GM12878 (cell line): ENCODE data around the gene SLC35G2. TPM values are rescaled to one million over a fixed set of nuclear protein-coding genes. Genes with fewer than 3 reads are reported as not detected.
"Not testable (repeated sequence)": the region's sequence is repeated elsewhere in the genome, so short reads cannot be mapped to it uniquely, and the experiment has no call there.

Source experiments
- ATAC-seq: fragments of 200-7000 bp; cut with Tn5 transposase; 3 replicates; pipeline ENCODE4 v1.9.1; 2020; ENCODE audit warnings: mild to moderate bottlenecking, moderate library complexity
- BruUV-seq: library from RNA; stranded (reverse); fragments of 400-500 nt; replicated peaks from 2 replicates; lab custom pipeline; 2021; lab: Mats Ljungman, UMichigan
- CTCF ChIA-PET: fragments of 300-600 bp; sonication (Branson Sonifier 250); formaldehyde crosslinking; extraction: SDS; loops from one replicate; lab custom pipeline; 2021; ENCODE audit warnings: inconsistent platforms; lab: Yijun Ruan, JAX
- POLR2A ChIA-PET: fragments of 350-600 bp; formaldehyde crosslinking; extraction: SDS; loops from one replicate; lab custom pipeline; 2021; ENCODE audit warnings: inconsistent platforms; lab: Charles Lee
- RAD21 ChIA-PET: fragments of 300-600 bp; sonication (Branson Sonifier 250); formaldehyde crosslinking; loops from one replicate; lab custom pipeline; 2023; ENCODE audit warnings: antibody characterized with exemption; ENCODE audit not compliant: unreplicated experiment; lab: Charles Lee
- SMC1A ChIA-PET: fragments of 300-600 bp; sonication (Branson Sonifier 250); formaldehyde crosslinking; loops from one replicate; lab custom pipeline; 2023; ENCODE audit not compliant: unreplicated experiment, uncharacterized antibody; lab: Charles Lee
- DNase-seq: peaks from one replicate; pipeline ENCODE4 v3.0.0-alpha.2; 2011; ENCODE audit warnings: low read depth, low spot score
- FAIRE-seq: peaks from 3 replicates; lab custom pipeline; 2011; peaks lifted over from hg19 to GRCh38; lab: Jason Lieb, UNC
- H2AFZ ChIP-seq: 2 replicates; pipeline ENCODE4 v1.6.0; 2011; ENCODE audit warnings: low read depth, low read length, control low read depth; ENCODE audit not compliant: control insufficient read depth
- H3K27ac ChIP-seq: 2 replicates; pipeline ENCODE4 v1.5.1; 2011; ENCODE audit warnings: control low read depth; ENCODE audit not compliant: control insufficient read depth, insufficient read depth
- H3K27me3 ChIP-seq, 2 experiments: replicated peaks in 1 of 2; 2 replicates each; pipeline versions ENCODE4 v1.6.0 to v1.6.1; 2011; ENCODE audit warnings: low read length in 1 of 2; ENCODE audit not compliant: control insufficient read depth in 2 of 2, insufficient read depth in 2 of 2
- H3K36me3 ChIP-seq, 2 experiments: 2 replicates each; pipeline ENCODE4 v1.5.1; 2011; ENCODE audit warnings: low read length in 1 of 2; ENCODE audit not compliant: control insufficient read depth in 2 of 2, insufficient read depth in 2 of 2
- H3K4me1 ChIP-seq: 2 replicates; pipeline ENCODE4 v1.6.1; 2011; ENCODE audit warnings: mild to moderate bottlenecking, low read length, moderate library complexity, mixed read lengths; ENCODE audit not compliant: control insufficient read depth, insufficient read depth
- H3K4me2 ChIP-seq: 2 replicates; pipeline ENCODE4 v1.6.0; 2011; ENCODE audit warnings: control low read depth; ENCODE audit not compliant: control insufficient read depth, insufficient read depth
- H3K4me3 ChIP-seq: fragments of 200-600 bp; sonication (generic); 2 replicates; pipeline ENCODE4 v1.5.1; 2016
- H3K79me2 ChIP-seq: 2 replicates; pipeline ENCODE4 v1.6.0; 2011; ENCODE audit warnings: low read length; ENCODE audit not compliant: control insufficient read depth, insufficient read depth
- H3K9ac ChIP-seq: 2 replicates; pipeline ENCODE4 v1.8.0; 2011; ENCODE audit warnings: low read length, control low read depth, mixed read lengths; ENCODE audit not compliant: control insufficient read depth, insufficient read depth
- H3K9me3 ChIP-seq: replicated peaks from 3 replicates; pipeline ENCODE4 v1.5.1; 2011; ENCODE audit warnings: mild to moderate bottlenecking, low read length; ENCODE audit not compliant: control insufficient read depth, insufficient read depth
- H4K20me1 ChIP-seq: 2 replicates; pipeline ENCODE4 v1.6.0; 2011; ENCODE audit not compliant: control insufficient read depth, insufficient read depth
- ASH2L ChIP-seq: fragments of 300-600, 200-600 bp; sonication (generic); IDR thresholded peaks from 2 replicates; pipeline ENCODE4 v1.6.1; 2017; ENCODE audit warnings: low read depth, mild to moderate bottlenecking, borderline replicate concordance
- ATF3 ChIP-seq: IDR thresholded peaks from 2 replicates; pipeline ENCODE4 v1.6.1; 2011; ENCODE audit warnings: low read depth, mild to moderate bottlenecking, low read length, moderate library complexity, borderline replicate concordance; ENCODE audit errors: extremely low read depth
- KLF5 ChIP-seq: fragments of 450-650 bp; IDR thresholded peaks from 2 replicates; pipeline ENCODE4 v1.6.1; 2014; ENCODE audit warnings: mild to moderate bottlenecking; ENCODE audit not compliant: partially characterized antibody
- MYB ChIP-seq: fragments of 150-350 bp; IDR thresholded peaks from 2 replicates; pipeline ENCODE4 v1.6.1; 2014; ENCODE audit warnings: mild to moderate bottlenecking, low read depth, low read length, borderline replicate concordance
- NFXL1 ChIP-seq: fragments of 450-650 bp; IDR thresholded peaks from 2 replicates; pipeline ENCODE4 v1.6.1; 2017; ENCODE audit warnings: antibody characterized with exemption, mild to moderate bottlenecking, borderline replicate concordance
- PRDM15 ChIP-seq: fragments of 450-650 bp; formaldehyde crosslinking; IDR thresholded peaks from 2 replicates; pipeline ENCODE4 v1.4.0; 2020; ENCODE audit warnings: mild to moderate bottlenecking, moderate library complexity
- RAD51 ChIP-seq: fragments of 450-650 bp; IDR thresholded peaks from 2 replicates; pipeline ENCODE4 v1.6.1; 2016; ENCODE audit warnings: moderate library complexity, mild to moderate bottlenecking, inconsistent platforms
- SPI1 ChIP-seq: IDR thresholded peaks from 2 replicates; pipeline ENCODE4 v1.6.1; 2011; ENCODE audit warnings: low read depth, mild to moderate bottlenecking, low read length, moderate library complexity, borderline replicate concordance; ENCODE audit not compliant: insufficient read depth
- STAT3 ChIP-seq: IDR thresholded peaks from 2 replicates; pipeline ENCODE4 v1.6.1; 2011; ENCODE audit warnings: low read depth, low read length, improper control_type of control experiment
- ZNF274 ChIP-seq: IDR thresholded peaks from one replicate; pipeline ENCODE4 v1.8.0; 2011; ENCODE audit not compliant: insufficient read length, insufficient read depth
- WGBS: methylation state at CpG from one replicate; pipeline ENCODE4 v1.1.6; 2016; ENCODE audit warnings: low lambda C conversion rate; ENCODE audit not compliant: insufficient replicate concordance, insufficient coverage; ENCODE audit errors: missing lambda C conversion rate; 5-methylcytosine and 5-hydroxymethylcytosine counted together
- in situ Hi-C: fragments of 300-500 bp; cut with MboI; formaldehyde crosslinking; loops from 9 replicates; pipeline ENCODE4 v1.14.3; 2018; ENCODE audit warnings: mixed read lengths
- intact Hi-C: fragments of 100-400 bp; cut with micrococcal nuclease; formaldehyde crosslinking; loops from one replicate; pipeline ENCODE4 v1.14.2; 2022; ENCODE audit not compliant: unreplicated experiment
- polyA plus RNA-seq, 11 experiments: library from polyadenylated mRNA; depleted of rRNA in 4 of 11; unstranded in 6 of 11; stranded (reverse) in 5 of 11; fragments of >200 nt; fragmentation: Nextera tagmentation in 4 of 11; fragmentation: Illumina TruSeq in 1 of 11; extraction: Ambion mirVana in 4 of 11; extraction: Trizol in 1 of 11; gene quantifications; 1 replicate in 1 of 11; 2 replicates in 10 of 11; pipeline versions ENCODE4 v1.2.1 to v1.2.3, GENCODE V29; 2011 to 2016; ENCODE audit warnings: inconsistent platforms in 2 of 11, missing spikeins in 2 of 11, low read depth in 1 of 11
- total RNA-seq, 4 experiments: library from RNA; depleted of rRNA in 3 of 4; stranded (reverse); fragments of >200 nt in 3 of 4; fragmentation: Illumina TruSeq in 1 of 4; extraction: Trizol in 1 of 4; gene quantifications; 2 replicates each; pipeline versions ENCODE4 v1.2.1 to v1.2.3, GENCODE V29; 2013 to 2021

The SLC35G2 gene
- total and polyA plus RNA-seq, 10 of the 15 experiments (the other 5 are each of a cell fraction or from before 2014, with no cell fraction given), result 0.11 to 1.9 (median 0.27) TPM

GRCh38 chr3:136792556-136793330 is 26.2 kb upstream of the SLC35G2 start:
- Histone ChIP-seq H3K4me2 (no peak overlapping the region), H3K79me2 (no peaks in the 10 kb centered on the region), H3K27ac (no peak overlapping the region), H2AFZ (no peak overlapping the region), H3K9ac (no peak overlapping the region), H3K27me3 (no peaks in the 10 kb centered on the region; a peak in 1 of 4 replicates), H3K4me3 (no peak overlapping the region), H3K36me3 (no peaks in the 10 kb centered on the region), H3K4me1 (no peaks in the 10 kb centered on the region), H4K20me1 (no peaks in the 10 kb centered on the region), H3K9me3 (no peaks in the 10 kb centered on the region)
- no peak for FAIRE-seq
- ChIA-PET POLR2A (interaction anchor here (1.6 kb wide), 1 partner anchor 13 kb away, joined by 3 read pairs; no protein-coding TSS in a partner anchor), CTCF (interaction anchor here (1.4 kb wide), 1 partner anchor 9 kb away, joined by 4 read pairs; no protein-coding TSS in a partner anchor), SMC1A (interaction anchor here (0.6 to 1.1 kb wide), 2 partner anchors 222 to 1089 kb away, joined by 3 read pairs; no protein-coding TSS in a partner anchor), RAD21 (interaction anchor here (1.2 to 1.3 kb wide), 2 partner anchors 10 to 68 kb away, joined by 3 read pairs; no protein-coding TSS in a partner anchor)
- 35% methylated on average over 4 of the region's 4 CpGs for WGBS
- ATAC-seq, result no peak
- in situ Hi-C loops, result no loop called here
- TF ChIP-seq NFXL1 (no peak), PRDM15 (CRISPR knock-in tag) (no peak), ZNF274 (no peak), MYB (no peak), RAD51 (no peak), SPI1 (no peak), KLF5 (no peak), STAT3 (no peak), ATF3 (no peak), ASH2L (no peak)
- intact Hi-C loops, result no loop called here
- BruUV-seq, result no TSS peak
- DNase-seq, result no peak

GRCh38 chr3:136801146-136801545 is 17.8 kb upstream of the SLC35G2 start:
- ATAC-seq, H2AFZ ChIP-seq, H3K27ac ChIP-seq, BruUV-seq, H3K79me2 ChIP-seq, DNase-seq, in situ Hi-C loops, intact Hi-C loops, H3K4me3 ChIP-seq, H3K9me3 ChIP-seq, H3K27me3 ChIP-seq, H4K20me1 ChIP-seq, H3K4me2 ChIP-seq, SMC1A ChIA-PET, FAIRE-seq, H3K4me1 ChIP-seq, H3K36me3 ChIP-seq, H3K9ac ChIP-seq: not testable (repeated sequence)
- CTCF ChIA-PET, result interaction anchor here (0.6 kb wide), 1 partner anchor 19 kb away, joined by 3 read pairs; no protein-coding TSS in a partner anchor
- POLR2A ChIA-PET, result interaction anchor here (0.6 kb wide), 1 partner anchor 44 kb away, joined by 5 read pairs; no protein-coding TSS in a partner anchor
- 91% methylated on average over 7 of the region's 10 CpGs for WGBS
- RAD21 ChIA-PET, result interaction anchor here (0.6 kb wide), 1 partner anchor 728 kb away, joined by 3 read pairs; no protein-coding TSS in a partner anchor
